ENCODE results near the gene IL32.
A peak's percentile ranks its signal among the peaks of the same experiment; 100 is the strongest.
"Not testable (repeated sequence)": the region's sequence is repeated elsewhere in the genome, so short reads cannot be mapped to it uniquely, and the experiment has no call there.

The IL32 gene

GRCh38 chr16:3050487-3050886, 15.0 kb upstream of the IL32 start:
- intact Hi-C loops (cut with DNase I) = no loop called here
- no peak for DNase-seq

DNA sequence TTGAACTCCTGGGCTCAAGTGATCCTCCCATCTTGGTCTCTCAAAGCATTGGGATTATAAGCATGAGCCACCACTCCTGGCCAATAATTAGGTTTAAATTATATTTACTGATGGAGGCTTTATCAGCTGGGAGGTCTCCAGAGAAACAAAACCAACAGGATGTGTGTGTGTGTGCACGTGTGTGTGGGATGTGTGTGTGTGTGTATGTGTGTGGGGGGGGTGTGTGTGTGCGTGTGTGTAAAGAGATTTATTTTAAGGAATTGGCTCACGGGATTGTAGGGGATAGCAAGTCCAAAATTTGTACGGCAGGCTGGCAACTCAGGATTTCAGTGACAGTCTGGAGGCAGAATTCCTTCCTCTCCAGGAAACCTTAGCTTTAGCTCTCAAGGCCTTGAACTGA, 14.4 kb upstream of the IL32 start:
- intact Hi-C loops (cut with DNase I) = no loop called here
- no peak for DNase-seq

GRCh38 chr16:3051494-3051893, 13.9 kb upstream of the IL32 start:
- no peak for DNase-seq
- intact Hi-C loops (cut with DNase I) = no loop called here

DNA sequence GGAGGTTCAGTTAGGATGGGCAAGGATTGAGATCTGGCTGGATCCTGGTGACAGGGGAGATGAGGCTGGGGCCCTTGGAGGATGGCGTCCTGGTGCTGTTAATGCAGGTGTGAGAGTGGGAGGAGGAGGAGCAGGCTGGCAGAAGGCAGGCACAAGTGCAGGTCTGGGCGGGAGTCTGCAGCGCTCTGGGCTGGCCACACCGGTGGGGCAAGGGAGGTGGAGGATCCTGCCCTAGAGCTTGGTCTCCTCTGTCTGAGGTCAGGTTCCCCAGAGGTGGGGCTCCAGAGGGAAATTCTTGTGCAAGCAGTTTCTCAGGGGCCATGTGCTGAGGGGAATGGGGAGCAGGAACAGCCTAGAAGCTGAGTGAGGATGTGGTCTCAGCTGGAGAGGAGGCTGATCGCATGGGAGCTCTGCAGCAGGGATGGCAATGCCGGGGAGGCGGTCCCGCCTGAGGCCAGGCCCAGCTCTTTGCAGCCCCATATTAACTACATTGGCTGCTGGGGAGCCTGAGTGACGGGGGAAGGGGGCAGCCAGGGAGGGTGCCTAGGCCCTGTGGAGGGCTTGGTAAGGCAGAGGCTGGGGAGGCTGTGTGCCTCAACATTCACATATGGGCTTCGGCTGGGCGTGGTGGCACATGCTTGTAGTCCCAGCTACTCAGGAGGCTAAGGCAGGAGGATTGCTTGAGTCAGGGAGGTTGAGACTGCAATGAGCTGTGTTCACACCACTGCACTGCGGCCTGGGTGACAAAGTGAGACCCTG, 12.7 kb upstream of the IL32 start:
- intact Hi-C loops (cut with DNase I); DNase-seq: not testable (repeated sequence)

DNA sequence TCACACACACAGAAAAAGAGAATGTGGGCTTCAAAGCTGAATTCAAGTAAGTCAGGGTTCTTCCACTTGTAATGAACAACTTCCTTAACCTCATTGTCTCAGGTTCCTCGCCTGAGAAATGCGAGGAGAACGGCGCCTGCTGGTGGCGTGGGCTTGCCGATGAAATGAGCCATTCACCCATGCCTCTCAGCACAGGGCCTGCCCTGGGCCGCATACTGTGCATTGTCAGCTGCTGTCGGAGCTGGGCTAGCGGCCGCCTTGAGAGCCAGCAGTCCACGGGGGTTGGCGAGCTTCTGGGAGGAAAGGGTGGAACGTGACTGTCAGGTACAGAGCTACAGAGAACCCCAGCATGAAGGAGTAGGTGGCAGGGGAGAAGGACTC, 12.1 kb upstream of the IL32 start:
- intact Hi-C loops (cut with DNase I); DNase-seq: not testable (repeated sequence)

DNA sequence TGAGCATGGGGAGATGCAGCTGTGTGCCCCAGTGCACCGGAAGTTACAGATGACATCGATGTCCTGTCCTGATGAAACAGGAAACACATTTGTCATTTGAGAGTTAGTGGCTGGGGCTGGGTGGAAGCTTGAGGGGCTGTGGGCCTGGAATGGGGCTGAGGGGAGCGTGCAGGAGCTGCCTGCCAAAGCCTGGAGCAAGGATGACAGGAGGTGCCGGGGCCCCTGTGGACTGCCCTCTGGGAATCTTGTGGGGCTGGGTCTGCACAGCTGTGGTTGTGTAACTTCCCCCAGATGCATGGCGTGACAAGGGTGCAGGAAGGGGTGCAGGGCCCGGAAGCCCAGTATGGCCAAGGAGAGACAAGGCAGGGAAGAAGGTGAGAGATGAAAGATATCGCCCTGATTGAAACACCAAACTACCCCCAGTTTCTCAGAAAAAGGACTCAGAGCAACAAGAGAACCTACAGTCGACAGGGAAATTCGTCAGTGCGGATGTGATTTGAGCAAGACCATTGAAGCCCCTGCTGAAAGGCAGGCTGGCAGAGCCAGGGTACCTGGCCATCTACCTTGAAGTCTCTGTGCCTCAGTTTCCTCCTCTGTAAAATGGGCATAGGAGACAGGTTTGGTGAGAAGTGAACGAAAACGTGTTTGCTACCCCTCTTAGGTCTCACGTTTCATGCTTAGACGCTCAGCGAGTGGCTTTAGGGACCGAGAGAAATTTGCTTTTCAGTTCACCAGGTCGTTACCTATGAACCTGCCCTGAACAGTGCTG, 10.3 kb upstream of the IL32 start:
- intact Hi-C loops (cut with DNase I) = loop anchor here (5.0 kb wide), 1 partner anchor 57 kb away; the partner anchor contains the start of gene ZNF205
- DNase-seq = peak in 1 of 10 donors; percentile 46

DNA sequence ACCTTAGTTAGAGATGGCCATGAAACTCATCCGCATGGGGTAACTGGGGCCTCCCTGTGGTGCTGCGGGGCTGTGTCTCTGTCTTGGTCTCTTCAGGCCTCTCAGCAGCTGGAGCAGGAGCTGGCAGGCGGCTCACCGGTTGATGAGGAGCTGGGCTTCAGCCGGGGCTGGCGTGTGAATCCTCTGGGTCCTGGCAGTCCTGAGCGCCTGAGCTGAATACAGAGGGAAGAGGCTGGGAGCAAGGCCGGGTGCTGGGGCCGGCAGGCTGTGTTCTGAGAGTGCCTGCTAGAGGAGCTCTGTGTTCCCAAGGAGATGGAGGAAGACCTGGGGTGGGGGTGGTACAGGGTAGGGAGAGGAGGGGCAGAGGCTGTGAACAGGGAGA, 9.7 kb upstream of the IL32 start:
- intact Hi-C loops (cut with DNase I) = loop anchor here (5.0 kb wide), 1 partner anchor 57 kb away; the partner anchor contains the start of gene ZNF205
- peak in 1 of 10 donors; percentile 74 for DNase-seq

- intact Hi-C loops (cut with DNase I) = loop anchor here (5.0 kb wide), 1 partner anchor 56 kb away; the partner anchor contains the start of gene ZNF205
- peak in 1 of 10 donors; percentile 43 for DNase-seq
Measured at GRCh38 chr16:3056336-3057180, 8.9 kb upstream of the IL32 start.

GRCh38 chr16:3057181-3058138, 8.0 kb upstream of the IL32 start:
- intact Hi-C loops (cut with DNase I) = loop anchor here (2.0 to 5.0 kb wide), 3 partner anchors 55 to 109 kb away; partner anchors contain the start of gene ZNF205
- peak in 1 of 10 donors; percentile 63 for DNase-seq

DNA sequence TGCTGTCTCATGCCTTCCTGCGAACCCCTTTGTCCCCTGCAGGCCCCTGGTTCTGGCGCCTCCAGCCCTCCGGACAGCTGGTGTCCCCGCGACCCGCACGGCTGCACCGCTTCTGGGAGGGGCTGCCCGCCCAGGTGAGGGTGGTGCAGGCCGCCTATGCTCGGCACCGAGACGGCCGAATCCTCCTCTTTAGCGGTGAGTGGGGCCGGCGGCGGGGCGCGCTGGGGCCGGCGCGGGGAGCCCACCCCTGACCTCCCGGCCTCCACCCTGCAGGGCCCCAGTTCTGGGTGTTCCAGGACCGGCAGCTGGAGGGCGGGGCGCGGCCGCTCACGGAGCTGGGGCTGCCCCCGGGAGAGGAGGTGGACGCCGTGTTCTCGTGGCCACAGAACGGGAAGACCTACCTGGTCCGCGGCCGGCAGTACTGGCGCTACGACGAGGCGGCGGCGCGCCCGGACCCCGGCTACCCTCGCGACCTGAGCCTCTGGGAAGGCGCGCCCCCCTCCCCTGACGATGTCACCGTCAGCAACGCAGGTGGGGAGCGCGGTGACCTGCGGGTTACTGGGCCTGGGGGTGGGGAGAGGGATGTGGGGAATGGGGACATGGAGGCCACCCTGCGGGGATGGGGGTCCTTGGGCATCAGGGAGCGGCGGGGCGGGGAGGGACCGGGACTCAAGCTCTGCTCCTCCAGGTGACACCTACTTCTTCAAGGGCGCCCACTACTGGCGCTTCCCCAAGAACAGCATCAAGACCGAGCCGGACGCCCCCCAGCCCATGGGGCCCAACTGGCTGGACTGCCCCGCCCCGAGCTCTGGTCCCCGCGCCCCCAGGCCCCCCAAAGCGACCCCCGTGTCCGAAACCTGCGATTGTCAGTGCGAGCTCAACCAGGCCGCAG, 7.1 kb upstream of the IL32 start:
- intact Hi-C loops (cut with DNase I) = loop anchor here (2.0 to 5.0 kb wide), 3 partner anchors 54 to 108 kb away; partner anchors contain the start of gene ZNF205
- DNase-seq = peak in 9 of 10 donors; percentile 21 to 87 (median 46)

DNA sequence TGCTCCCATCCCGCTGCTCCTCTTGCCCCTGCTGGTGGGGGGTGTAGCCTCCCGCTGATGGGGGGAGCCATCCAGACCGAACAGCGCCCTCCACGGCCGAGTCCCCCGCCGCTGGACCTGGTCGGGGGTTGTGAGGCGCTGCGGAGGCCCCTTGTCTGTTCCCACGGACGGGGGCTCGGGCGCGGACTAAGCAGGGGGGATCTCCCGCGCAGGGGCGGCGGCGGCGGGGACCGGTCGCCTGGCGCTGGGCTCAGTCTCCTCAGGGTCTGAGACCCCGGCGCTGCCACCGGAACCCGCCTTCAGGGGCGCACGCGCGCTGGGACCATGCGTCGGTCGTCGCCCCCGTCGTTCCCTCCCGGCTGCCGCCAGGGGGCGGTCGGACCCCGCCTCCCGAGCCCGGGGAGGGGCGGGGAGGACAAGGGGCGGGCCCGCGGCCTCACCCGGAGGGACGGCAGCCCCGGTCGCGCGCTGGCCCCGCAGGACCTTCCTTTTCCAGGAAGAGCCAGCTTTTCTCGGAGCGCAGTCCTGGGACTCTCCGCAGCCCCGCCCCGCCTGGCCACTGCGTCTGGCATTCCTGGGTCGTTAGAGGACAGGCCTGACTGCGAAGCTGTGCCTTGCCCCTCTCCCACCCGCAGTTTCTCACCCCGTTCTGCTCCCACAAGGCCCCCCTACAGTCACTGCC, 6.3 kb upstream of the IL32 start:
- intact Hi-C loops (cut with DNase I) = loop anchor here (2.0 to 5.0 kb wide), 3 partner anchors 53 to 108 kb away; partner anchors contain the start of gene ZNF205
- DNase-seq = peak; percentile 61 to 97 (median 78)

- intact Hi-C loops (cut with DNase I) = loop anchor here (2.0 to 5.0 kb wide), 3 partner anchors 53 to 107 kb away; partner anchors contain the start of gene ZNF205
- DNase-seq = peak in 1 of 10 donors; percentile 67
Measured at GRCh38 chr16:3059723-3060242, 5.7 kb upstream of the IL32 start.

- no peak for DNase-seq
- intact Hi-C loops (cut with DNase I) = no loop called here
Measured at GRCh38 chr16:3060339-3061127, 4.9 kb upstream of the IL32 start.

DNA sequence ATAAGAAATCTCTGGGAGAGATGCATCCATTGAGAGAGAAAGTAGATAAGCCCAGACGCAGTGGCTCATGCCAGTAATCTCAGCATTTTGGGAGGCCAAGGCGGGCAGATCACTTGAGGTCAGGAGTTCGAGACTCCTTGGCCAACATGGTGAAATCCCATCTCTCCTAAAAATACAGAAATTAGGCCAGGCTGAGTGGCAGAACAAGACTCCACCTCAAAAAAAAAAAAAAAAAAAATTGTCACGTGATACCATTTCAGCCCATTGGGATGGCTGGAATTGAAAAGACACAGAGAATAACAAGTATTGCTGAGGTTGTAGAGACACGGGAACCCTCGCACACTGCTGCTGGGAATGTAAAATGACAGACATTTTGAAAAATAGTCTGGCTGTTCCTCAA, 2.9 kb upstream of the IL32 start:
- intact Hi-C loops (cut with DNase I) = no loop called here

DNA sequence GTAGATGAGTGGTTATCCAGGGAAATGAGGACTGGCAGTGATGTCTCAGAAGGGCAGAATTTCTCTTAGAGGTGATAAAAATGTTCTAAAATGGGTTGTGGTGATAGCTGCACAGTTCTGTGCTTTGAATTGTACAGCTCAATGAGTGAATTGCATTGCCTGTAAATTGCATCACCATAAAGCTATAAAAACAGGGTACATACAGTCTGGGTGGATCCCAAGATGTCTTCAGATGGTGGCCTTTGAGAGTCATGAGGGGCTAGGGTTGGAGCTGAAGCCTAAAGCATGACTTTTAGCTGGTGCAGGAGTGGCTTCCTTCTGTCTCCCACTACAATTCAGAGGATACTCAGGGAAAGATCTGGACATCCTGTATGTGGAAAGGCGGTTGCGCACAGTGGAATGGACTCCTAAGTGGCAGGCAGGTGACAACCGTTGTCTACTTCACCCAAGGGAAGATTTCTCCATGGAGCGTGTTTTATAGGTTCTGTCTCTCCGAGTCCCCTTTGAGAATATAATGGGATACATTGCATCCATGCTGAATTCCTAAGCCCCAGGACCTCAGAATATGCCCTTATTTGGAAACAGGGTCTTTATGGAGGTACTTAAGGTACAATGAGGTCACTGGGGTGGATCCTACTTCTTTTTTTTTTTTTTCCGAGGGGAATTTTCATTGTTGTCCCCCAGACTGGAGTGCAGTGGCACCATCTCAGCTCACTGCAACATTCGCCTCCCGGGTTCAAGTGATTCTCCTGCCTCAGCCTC, 1.6 kb upstream of the IL32 start:
- intact Hi-C loops (cut with DNase I) = no loop called here

More for the DNA sequence above, 2.9 kb upstream of the IL32 start:
- DNase-seq = no peak

More for the DNA sequence above, 1.6 kb upstream of the IL32 start:
- no peak for DNase-seq

All from posterior cingulate gyrus (tissue), 11 donors.